AG09309 (cell line): ENCODE results near the gene DCTD.
A peak's percentile ranks its signal among the peaks of the same experiment; 100 is the strongest.

Experiments
- DNase-seq: peaks from one replicate; pipeline ENCODE4 v3.0.0-alpha.2; 2010; ENCODE audit warnings: low read depth
- H3K4me3 ChIP-seq: 2 replicates; pipeline ENCODE4 v1.5.1; 2011; ENCODE audit warnings: mild to moderate bottlenecking, low read depth, low read length, moderate library complexity; ENCODE audit not compliant: control insufficient read depth
- CTCF ChIP-seq: IDR thresholded peaks from 2 replicates; pipeline ENCODE4 v1.5.1; 2011; ENCODE audit warnings: mild to moderate bottlenecking, low read depth, low read length, inconsistent platforms; ENCODE audit not compliant: insufficient read depth, control insufficient read depth; ENCODE audit errors: missing control alignments

Gene DCTD

GRCh38 chr4:182922501-182923284, 5.5 kb upstream of the DCTD start:
- no peak for DNase-seq
- TF ChIP-seq CTCF: no peak
- no peak overlapping the region for H3K4me3 ChIP-seq

- no peak overlapping the region for H3K4me3 ChIP-seq
- DNase-seq: no peak
- no peak for TF ChIP-seq CTCF
These were observed 4.4 kb upstream of the DCTD start for GRCh38 chr4:182921608-182922007.

GRCh38 chr4:182920676-182921075, 3.5 kb upstream of the DCTD start:
- TF ChIP-seq CTCF: no peak
- no peak overlapping the region for H3K4me3 ChIP-seq

GRCh38 chr4:182918791-182919302, 1.7 kb upstream of the DCTD start:
- no peak for DNase-seq
- TF ChIP-seq CTCF: no peak
- H3K4me3 ChIP-seq: no peak overlapping the region

More at GRCh38 chr4:182920676-182921075, 3.5 kb upstream of the DCTD start:
- DNase-seq: no peak

GRCh38 chr4:182918044-182918607, 940 bp upstream of the DCTD start:
- peak overlapping the region; percentile 75 for H3K4me3 ChIP-seq
- TF ChIP-seq CTCF: no peak
- no peak for DNase-seq

GRCh38 chr4:182916483-182917181, 554 bp downstream of the DCTD start:
- no peak for TF ChIP-seq CTCF
- DNase-seq: no peak
- H3K4me3 ChIP-seq: peak overlapping the region; percentile 75
